GM21526 (cell line): ENCODE measurements around the gene USP25.

ENCODE experiments used
- ATAC-seq: cut with Tn5 transposase; IDR thresholded peaks from one replicate; pipeline ENCODE4 v1.9.1; 2021; ENCODE audit warnings: moderate library complexity; ENCODE audit not compliant: unreplicated experiment, low FRiP score

USP25 gene

GRCh38 chr21:15929536-15929935, 199.8 kb downstream of the USP25 start:
- no peak for ATAC-seq
